Osteocyte (in vitro differentiated cells): Measurements from ENCODE around the gene BCHE. TPM values are rescaled to one million over a fixed set of nuclear protein-coding genes. Genes with fewer than 3 reads are reported as not detected.
A peak's percentile ranks its signal among the peaks of the same experiment; 100 is the strongest.

ENCODE experiments used
- DNase-seq: peaks from one replicate; pipeline ENCODE4 v3.0.0; 2021; ENCODE audit warnings: mixed read lengths; ENCODE audit not compliant: unreplicated experiment; ENCODE audit errors: extremely low spot score
- H3K27ac Mint-ChIP-seq: one replicate; pipeline ENCODE4 v1.8.0; 2021; ENCODE audit warnings: mild to moderate bottlenecking, mixed read lengths; ENCODE audit not compliant: unreplicated experiment
- H3K27me3 Mint-ChIP-seq: one replicate; pipeline ENCODE4 v1.8.0; 2021; ENCODE audit warnings: mixed read lengths; ENCODE audit not compliant: unreplicated experiment
- H3K36me3 Mint-ChIP-seq: one replicate; pipeline ENCODE4 v1.8.0; 2021; ENCODE audit warnings: mixed read lengths; ENCODE audit not compliant: unreplicated experiment
- H3K4me1 Mint-ChIP-seq: one replicate; pipeline ENCODE4 v1.8.0; 2021; ENCODE audit warnings: mixed read lengths; ENCODE audit not compliant: unreplicated experiment
- H3K4me3 Mint-ChIP-seq: one replicate; pipeline ENCODE4 v1.8.0; 2021; ENCODE audit warnings: mild to moderate bottlenecking, moderate library complexity, mixed read lengths; ENCODE audit not compliant: unreplicated experiment
- H3K9me3 Mint-ChIP-seq: one replicate; pipeline ENCODE4 v1.8.0; 2021; ENCODE audit warnings: mixed read lengths; ENCODE audit not compliant: unreplicated experiment
- total RNA-seq: library from RNA; stranded (reverse); gene quantifications from 2 replicates; pipeline ENCODE4 v1.2.1, GENCODE V29; 2021
- TF ChIP-seq, protein P1 (sequence below): fragments of 200-600 bp; sonication (generic); IDR thresholded peaks from 2 replicates; pipeline ENCODE4 v1.5.0; 2021; ENCODE audit warnings: antibody characterized with exemption, mild to moderate bottlenecking, moderate library complexity

The BCHE gene
- total RNA-seq, 1 donor from 2014 or later, result 1.4 TPM

DNA sequence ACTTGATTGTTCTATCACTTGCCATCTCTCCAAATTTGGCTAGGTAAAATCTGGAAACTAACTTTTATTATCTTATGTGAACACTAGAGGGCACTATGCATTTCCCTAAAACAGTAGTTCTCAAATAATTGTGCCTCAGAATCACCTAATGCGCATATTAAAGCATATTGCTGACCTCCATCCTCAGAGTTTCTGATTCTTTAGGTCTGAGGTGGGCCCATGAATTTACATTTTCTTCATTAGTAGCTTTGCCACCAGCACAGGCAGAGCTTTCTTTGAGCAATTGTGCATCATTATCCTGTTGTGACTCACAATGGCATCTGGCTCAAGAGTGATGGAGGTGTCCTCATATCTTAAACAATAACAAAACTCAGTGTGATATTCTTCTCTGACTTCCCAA is 17.5 kb upstream of the BCHE start:
- DNase-seq, result no peak

DNA sequence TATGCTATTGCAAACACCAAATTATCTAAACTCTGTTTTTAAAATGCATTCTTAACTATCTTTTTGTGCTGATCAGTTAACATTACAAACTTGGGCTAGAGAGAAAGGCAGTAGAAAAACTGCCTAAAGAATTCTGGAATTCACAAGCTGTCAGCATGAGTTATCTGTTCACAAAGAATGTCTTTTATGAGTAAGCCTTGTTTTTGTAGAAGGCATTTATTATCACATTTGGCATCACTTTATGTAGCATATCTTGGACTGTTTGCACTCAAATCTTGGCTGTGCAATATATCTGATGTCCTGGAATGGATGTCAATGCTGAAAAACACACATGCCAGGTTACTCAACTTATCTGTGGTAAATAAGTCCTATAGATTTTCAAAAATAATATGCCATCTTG is 15.5 kb upstream of the BCHE start:
- Mint-ChIP-seq H3K4me3 (no peak overlapping the region), H3K27me3 (no peaks in the 10 kb centered on the region), H3K27ac (no peak overlapping the region), H3K9me3 (no peaks in the 10 kb centered on the region), H3K36me3 (no peaks in the 10 kb centered on the region), H3K4me1 (no peaks in the 10 kb centered on the region)
- TF ChIP-seq, protein P1, sequence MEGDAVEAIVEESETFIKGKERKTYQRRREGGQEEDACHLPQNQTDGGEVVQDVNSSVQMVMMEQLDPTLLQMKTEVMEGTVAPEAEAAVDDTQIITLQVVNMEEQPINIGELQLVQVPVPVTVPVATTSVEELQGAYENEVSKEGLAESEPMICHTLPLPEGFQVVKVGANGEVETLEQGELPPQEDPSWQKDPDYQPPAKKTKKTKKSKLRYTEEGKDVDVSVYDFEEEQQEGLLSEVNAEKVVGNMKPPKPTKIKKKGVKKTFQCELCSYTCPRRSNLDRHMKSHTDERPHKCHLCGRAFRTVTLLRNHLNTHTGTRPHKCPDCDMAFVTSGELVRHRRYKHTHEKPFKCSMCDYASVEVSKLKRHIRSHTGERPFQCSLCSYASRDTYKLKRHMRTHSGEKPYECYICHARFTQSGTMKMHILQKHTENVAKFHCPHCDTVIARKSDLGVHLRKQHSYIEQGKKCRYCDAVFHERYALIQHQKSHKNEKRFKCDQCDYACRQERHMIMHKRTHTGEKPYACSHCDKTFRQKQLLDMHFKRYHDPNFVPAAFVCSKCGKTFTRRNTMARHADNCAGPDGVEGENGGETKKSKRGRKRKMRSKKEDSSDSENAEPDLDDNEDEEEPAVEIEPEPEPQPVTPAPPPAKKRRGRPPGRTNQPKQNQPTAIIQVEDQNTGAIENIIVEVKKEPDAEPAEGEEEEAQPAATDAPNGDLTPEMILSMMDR, result no peak
- no peak for DNase-seq

More for the DNA sequence above, 17.5 kb upstream of the BCHE start:
- no peaks in the 10 kb centered on the region for H3K36me3 Mint-ChIP-seq
- H3K9me3 Mint-ChIP-seq, result no peaks in the 10 kb centered on the region
- H3K4me3 Mint-ChIP-seq, result no peak overlapping the region
- H3K4me1 Mint-ChIP-seq, result no peaks in the 10 kb centered on the region
- H3K27me3 Mint-ChIP-seq, result peaks cover 3% of the 10 kb centered on the region
- no peak overlapping the region for H3K27ac Mint-ChIP-seq
- TF ChIP-seq, protein P1, result peak; percentile 68

DNA sequence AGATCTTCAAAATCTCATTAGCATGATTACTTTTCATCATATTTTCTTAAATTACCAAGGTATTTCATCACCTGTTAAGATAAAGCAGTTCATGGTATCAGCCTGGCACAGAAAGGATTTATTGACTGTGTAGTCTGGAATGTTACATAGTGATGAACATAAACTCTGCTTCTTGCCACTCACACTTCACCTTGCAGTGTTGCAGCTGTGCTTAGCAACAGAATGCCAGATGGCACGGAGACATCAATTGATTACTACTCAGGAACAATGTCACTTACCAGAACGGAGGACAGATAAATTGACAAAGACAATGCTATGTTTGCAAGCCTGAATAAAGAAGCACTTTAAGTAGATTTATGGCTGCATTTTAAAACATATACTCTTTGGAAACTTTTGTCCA is 15.0 kb upstream of the BCHE start:
- H3K27me3 Mint-ChIP-seq, result no peaks in the 10 kb centered on the region
- no peak overlapping the region for H3K4me3 Mint-ChIP-seq
- no peak overlapping the region for H3K27ac Mint-ChIP-seq
- no peak for DNase-seq
- no peaks in the 10 kb centered on the region for H3K36me3 Mint-ChIP-seq
- TF ChIP-seq, protein P1, result no peak
- H3K9me3 Mint-ChIP-seq, result no peaks in the 10 kb centered on the region
- no peaks in the 10 kb centered on the region for H3K4me1 Mint-ChIP-seq

DNA sequence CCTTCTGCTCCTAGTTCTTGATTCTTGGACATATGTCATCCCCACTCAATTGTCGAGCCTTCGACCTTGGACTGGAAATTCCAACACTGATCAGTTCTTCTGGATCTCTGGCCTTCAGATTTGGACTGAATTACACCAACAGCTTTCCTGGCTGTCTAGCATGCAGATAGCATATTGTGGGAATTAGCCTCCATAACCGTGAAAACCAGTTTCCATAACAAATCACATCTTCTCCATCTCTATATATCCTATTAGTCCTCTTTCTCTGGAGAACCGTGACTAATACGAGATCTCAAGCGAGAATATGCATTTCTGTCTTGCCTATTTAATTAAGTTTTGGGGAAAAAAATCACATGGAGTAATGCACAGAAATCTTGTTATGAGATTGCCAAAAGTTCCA is 8.8 kb upstream of the BCHE start:
- Mint-ChIP-seq H3K36me3 (no peaks in the 10 kb centered on the region), H3K4me3 (no peak overlapping the region), H3K27me3 (no peaks in the 10 kb centered on the region), H3K4me1 (no peaks in the 10 kb centered on the region), H3K9me3 (no peaks in the 10 kb centered on the region), H3K27ac (no peak overlapping the region)
- DNase-seq, result no peak
- TF ChIP-seq, protein P1, result no peak

DNA sequence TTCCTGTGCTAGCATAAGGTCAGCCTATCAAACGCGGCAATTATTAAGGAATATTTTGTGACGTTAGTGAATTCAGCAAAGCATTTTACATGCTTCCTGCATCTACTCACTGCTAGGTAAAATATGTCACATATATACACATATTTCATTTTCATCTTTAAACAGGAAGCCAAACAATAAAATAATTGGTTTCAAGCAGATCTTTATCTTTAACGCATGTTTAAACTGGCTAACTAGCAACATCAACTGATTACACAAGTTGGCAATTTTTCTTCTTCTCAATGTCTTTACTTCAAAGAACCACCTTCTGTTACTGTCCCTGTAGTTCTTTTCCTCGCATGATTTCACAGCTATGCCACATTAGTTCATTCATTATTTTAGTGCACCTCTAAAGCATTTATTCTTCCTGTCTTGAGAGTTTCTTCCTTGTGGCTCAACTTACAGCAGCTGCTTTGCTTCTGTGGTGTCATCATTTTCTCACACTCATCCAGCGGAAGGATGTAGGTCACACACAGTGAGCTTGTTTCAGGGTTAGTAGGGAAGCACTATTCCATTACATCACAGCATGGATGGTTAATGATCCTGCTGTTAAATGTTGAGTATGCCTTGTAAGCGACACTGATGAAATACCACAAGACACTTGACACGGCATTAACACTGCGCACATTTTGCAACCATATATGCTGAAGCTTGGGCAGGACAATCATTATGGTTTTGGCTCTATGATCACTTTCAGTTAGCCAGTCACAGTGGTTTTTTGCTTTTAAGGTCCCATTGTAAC is 2.3 kb upstream of the BCHE start:
- Mint-ChIP-seq H3K27ac (no peak overlapping the region), H3K27me3 (no peaks in the 10 kb centered on the region), H3K4me3 (no peak overlapping the region)

More for the DNA sequence above, 2.3 kb upstream of the BCHE start:
- Mint-ChIP-seq H3K4me1 (peaks cover 7% of the 10 kb centered on the region), H3K36me3 (no peaks in the 10 kb centered on the region), H3K9me3 (no peaks in the 10 kb centered on the region)
- TF ChIP-seq, protein P1, result no peak
- DNase-seq, result no peak
